ENCODE measurements around the gene INSYN2B. TPM values are rescaled to one million over a fixed set of nuclear protein-coding genes. Genes with fewer than 3 reads are reported as not detected.

Gene INSYN2B
- total RNA-seq, 1 experiment from 2014 or later, result 1.5 TPM

- no peak overlapping the region for H3K27ac ChIP-seq (ENCODE audit: low read length)
- intact Hi-C loops (cut with micrococcal nuclease), result no loop called here
Measured at GRCh38 chr5:169974121-169974770, 6.0 kb downstream of the INSYN2B start.

GRCh38 chr5:169973056-169973455 lies 7.2 kb downstream of the INSYN2B start:
- H3K9me2 ChIP-seq (replicated peaks; ENCODE audit: low read length), result no peaks in the 10 kb centered on the region
- no peak overlapping the region for H3K4me2 ChIP-seq (ENCODE audit: low read length)
- no peak for ATAC-seq
- H3K9ac ChIP-seq (ENCODE audit: low read length), result no peak overlapping the region
- H3K79me2 ChIP-seq (ENCODE audit: low read length), result peaks cover 9% of the 10 kb centered on the region; the same call in 1 of the 2 replicates
- H3K4me1 ChIP-seq (ENCODE audit: insufficient read depth, low read length), result peaks cover 53% of the 10 kb centered on the region
- no peak for TF ChIP-seq CTCF (conservative IDR thresholded peaks at IDR 0.05; ENCODE audit: low read depth, low read length)
- no peak for TF ChIP-seq EZH2 (IDR thresholded peaks at IDR 0.05; ENCODE audit: low read length, unreplicated experiment)
- no peak for TF ChIP-seq EZH2phosphoT487 (IDR thresholded peaks at IDR 0.05; ENCODE audit: borderline replicate concordance, low read length)
- no peak overlapping the region for H2AFZ ChIP-seq (ENCODE audit: low read length)
- no peaks in the 10 kb centered on the region for H3K27me3 ChIP-seq (ENCODE audit: low read length)
- no TSS peak for BruUV-seq (replicated peaks)
- peaks cover 3% of the 10 kb centered on the region for H3F3A ChIP-seq (ENCODE audit: low read length, unreplicated experiment)
- H4K20me1 ChIP-seq (ENCODE audit: low read length), result no peaks in the 10 kb centered on the region
- H3K4me3 ChIP-seq (ENCODE audit: low read length), result no peak overlapping the region
- no peak overlapping the region for H3K27ac ChIP-seq (ENCODE audit: low read length)
- H3K9me3 ChIP-seq (ENCODE audit: low read length), result no peaks in the 10 kb centered on the region
- intact Hi-C loops (cut with micrococcal nuclease), result no loop called here
- no peak for DNase-seq
- POLR2A ChIA-PET (ENCODE audit: unreplicated experiment), result no interaction called here
- H3K36me3 ChIP-seq (ENCODE audit: low read depth, low read length), result no peaks in the 10 kb centered on the region
- CTCF ChIA-PET, result no interaction called here

More at GRCh38 chr5:169974121-169974770, 6.0 kb downstream of the INSYN2B start:
- no TSS peak for BruUV-seq (replicated peaks)
- no peak overlapping the region for H2AFZ ChIP-seq (ENCODE audit: low read length)
- peaks cover 65% of the 10 kb centered on the region for H3K4me1 ChIP-seq (ENCODE audit: insufficient read depth, low read length)
- ChIA-PET POLR2A (ENCODE audit: unreplicated experiment) (no interaction called here), CTCF (no interaction called here)
- peaks cover 18% of the 10 kb centered on the region for H3K79me2 ChIP-seq (ENCODE audit: low read length)
- no peaks in the 10 kb centered on the region for H3K9me3 ChIP-seq (ENCODE audit: low read length)
- no peaks in the 10 kb centered on the region for H3K27me3 ChIP-seq (ENCODE audit: low read length)
- ATAC-seq, result no peak
- H3K4me2 ChIP-seq (ENCODE audit: low read length), result no peak overlapping the region
- DNase-seq, result no peak
- no peak overlapping the region for H3K9ac ChIP-seq (ENCODE audit: low read length)
- H3K4me3 ChIP-seq (ENCODE audit: low read length), result no peak overlapping the region
- H3K9me2 ChIP-seq (replicated peaks; ENCODE audit: low read length), result no peaks in the 10 kb centered on the region
- H3F3A ChIP-seq (ENCODE audit: low read length, unreplicated experiment), result peaks cover 3% of the 10 kb centered on the region
- TF ChIP-seq CTCF (conservative IDR thresholded peaks at IDR 0.05; ENCODE audit: low read depth, low read length) (no peak), EZH2 (IDR thresholded peaks at IDR 0.05; ENCODE audit: low read length, unreplicated experiment) (no peak)
- no peaks in the 10 kb centered on the region for H3K36me3 ChIP-seq (ENCODE audit: low read depth, low read length)
- H4K20me1 ChIP-seq (ENCODE audit: low read length), result no peaks in the 10 kb centered on the region

GRCh38 chr5:169971780-169972179 lies 8.5 kb downstream of the INSYN2B start:
- Histone ChIP-seq H3K27me3 (ENCODE audit: low read length) (no peaks in the 10 kb centered on the region), H3K36me3 (ENCODE audit: low read depth, low read length) (no peaks in the 10 kb centered on the region), H3K9ac (ENCODE audit: low read length) (peak overlapping the region; percentile 42), H3K9me2 (replicated peaks; ENCODE audit: low read length) (no peaks in the 10 kb centered on the region), H3K27ac (ENCODE audit: low read length) (peak overlapping the region; percentile 83), H3K4me3 (ENCODE audit: low read length) (no peak overlapping the region), H3K79me2 (ENCODE audit: low read length) (peaks cover 9% of the 10 kb centered on the region; the same call in 1 of the 2 replicates), H3K4me1 (ENCODE audit: insufficient read depth, low read length) (peaks cover 40% of the 10 kb centered on the region), H4K20me1 (ENCODE audit: low read length) (no peaks in the 10 kb centered on the region), H3F3A (ENCODE audit: low read length, unreplicated experiment) (peaks cover 3% of the 10 kb centered on the region), H3K9me3 (ENCODE audit: low read length) (no peaks in the 10 kb centered on the region), H3K4me2 (ENCODE audit: low read length) (peak overlapping the region; percentile 47), H2AFZ (ENCODE audit: low read length) (no peak overlapping the region)
- ATAC-seq (no peak), DNase-seq (no peak)
- intact Hi-C loops (cut with micrococcal nuclease), result loop anchor here (2.0 kb wide), 1 partner anchor 25 kb away; no protein-coding TSS in a partner anchor
- BruUV-seq (replicated peaks), result no TSS peak
- ChIA-PET POLR2A (ENCODE audit: unreplicated experiment) (interaction anchor here (0.6 to 1.0 kb wide), 2 partner anchors 17 to 26 kb away, joined by 4 to 5 read pairs; no protein-coding TSS in a partner anchor), CTCF (interaction anchor here (1.8 kb wide), 1 partner anchor 9 kb away, joined by 8 read pairs; the partner anchor contains the start of gene INSYN2B)
- no peak for TF ChIP-seq EZH2phosphoT487 (IDR thresholded peaks at IDR 0.05; ENCODE audit: borderline replicate concordance, low read length)
- no peak for TF ChIP-seq EZH2 (IDR thresholded peaks at IDR 0.05; ENCODE audit: low read length, unreplicated experiment)
- TF ChIP-seq CTCF (conservative IDR thresholded peaks at IDR 0.05; ENCODE audit: low read depth, low read length), result no peak
